Activated T-cell treated with anti-CD3 and anti-CD28 coated beads for 4 hours (primary cell): ENCODE data around the gene TMEM132D.

Experiments
- DNase-seq: peaks from one replicate; pipeline ENCODE4 v3.0.0-alpha.2; 2020

TMEM132D gene

DNA sequence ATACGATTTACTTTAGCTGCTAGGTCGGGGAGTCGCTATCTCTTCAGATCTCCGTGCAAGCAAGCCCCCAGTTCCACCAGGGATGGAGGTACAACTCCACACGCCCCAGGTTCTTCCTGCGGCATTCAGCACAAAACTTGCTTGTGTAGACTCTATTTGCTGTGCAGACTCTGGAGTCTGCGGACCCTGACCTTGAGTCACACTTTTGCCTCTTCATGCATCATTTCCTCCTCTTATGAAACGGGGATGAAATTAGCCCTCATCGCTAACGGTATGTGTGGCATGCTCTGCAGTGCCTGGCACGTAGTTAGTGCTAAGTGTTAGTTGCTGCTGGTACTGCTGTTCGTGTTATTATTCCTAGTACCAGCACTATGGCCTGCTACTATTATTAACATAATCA is 84.4 kb downstream of the TMEM132D start:
- no peak for DNase-seq

DNA sequence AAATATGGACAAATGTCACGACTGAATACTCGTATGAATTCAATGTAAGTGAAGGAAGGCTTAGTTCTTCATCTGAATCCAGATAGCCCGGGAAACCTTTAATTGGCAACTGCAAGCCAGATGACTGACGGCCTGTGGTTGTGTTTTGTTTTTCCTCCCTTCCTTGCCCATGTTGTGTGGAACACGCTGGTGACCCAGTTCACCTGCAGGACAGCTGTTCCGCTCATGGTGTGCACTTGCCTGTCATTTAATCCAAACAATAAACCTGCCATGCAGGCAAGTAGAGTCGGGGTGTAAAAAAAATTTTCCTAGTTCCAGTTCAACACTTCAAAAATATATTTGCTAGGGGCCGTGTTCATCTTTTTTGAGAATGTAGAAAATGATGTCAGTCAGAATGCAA is 88.0 kb downstream of the TMEM132D start:
- DNase-seq, result no peak

DNA sequence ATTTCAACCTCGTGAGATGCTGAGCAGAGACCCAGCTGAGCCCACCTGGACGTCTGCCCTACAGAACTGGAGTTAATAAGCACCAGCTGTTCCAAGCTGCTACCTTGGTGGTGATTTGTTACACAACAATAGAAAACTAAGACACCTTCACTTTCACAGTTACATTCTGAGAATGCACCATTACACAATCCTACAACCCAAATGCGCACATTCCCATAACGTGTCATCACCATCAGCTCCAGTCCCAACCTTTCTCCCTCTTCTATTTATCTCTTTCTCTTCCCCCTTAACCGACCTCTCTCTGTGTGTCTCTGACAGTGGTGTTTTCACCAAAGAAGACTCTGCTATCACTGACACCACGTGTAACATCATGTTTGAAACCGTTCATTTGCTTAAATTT is 91.9 kb downstream of the TMEM132D start:
- no peak for DNase-seq

DNA sequence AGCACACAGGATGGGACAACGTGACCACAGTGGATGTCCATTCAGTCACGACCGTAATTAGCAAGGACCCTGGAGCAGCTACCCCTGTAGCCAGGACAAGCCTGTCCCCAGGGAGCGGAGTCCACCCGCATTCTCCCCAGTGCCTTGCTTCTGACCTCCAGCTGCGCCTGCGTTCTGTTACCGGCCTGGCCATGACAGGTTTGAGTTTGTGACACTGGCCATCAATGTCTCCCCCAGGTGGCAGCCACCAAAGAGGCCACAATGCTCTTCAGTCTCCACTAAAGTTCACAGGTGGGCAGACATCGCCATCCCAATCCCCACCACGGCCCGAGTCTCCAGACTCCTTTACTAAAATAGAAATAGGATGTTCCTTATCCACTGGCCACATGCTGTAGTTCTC is 96.7 kb downstream of the TMEM132D start:
- DNase-seq, result no peak

DNA sequence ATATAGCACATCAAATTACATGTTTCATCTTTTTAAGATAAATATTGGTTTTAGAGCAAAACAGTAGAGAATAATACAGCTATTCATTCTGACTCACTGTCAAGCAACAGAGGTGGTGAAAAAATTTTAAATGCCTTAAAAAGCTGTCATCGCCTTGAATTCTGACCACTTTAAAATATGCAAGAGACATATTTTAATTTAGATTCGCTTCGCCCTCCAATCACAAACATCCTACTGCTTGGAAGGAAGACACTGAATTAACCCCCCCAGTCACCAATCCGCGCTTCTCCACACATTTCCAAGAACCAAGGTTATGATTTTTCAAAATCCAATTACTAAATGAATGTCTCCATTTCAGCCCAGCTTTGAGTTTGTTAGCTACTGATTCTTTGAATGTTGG is 112.4 kb downstream of the TMEM132D start:
- DNase-seq, result no peak

DNA sequence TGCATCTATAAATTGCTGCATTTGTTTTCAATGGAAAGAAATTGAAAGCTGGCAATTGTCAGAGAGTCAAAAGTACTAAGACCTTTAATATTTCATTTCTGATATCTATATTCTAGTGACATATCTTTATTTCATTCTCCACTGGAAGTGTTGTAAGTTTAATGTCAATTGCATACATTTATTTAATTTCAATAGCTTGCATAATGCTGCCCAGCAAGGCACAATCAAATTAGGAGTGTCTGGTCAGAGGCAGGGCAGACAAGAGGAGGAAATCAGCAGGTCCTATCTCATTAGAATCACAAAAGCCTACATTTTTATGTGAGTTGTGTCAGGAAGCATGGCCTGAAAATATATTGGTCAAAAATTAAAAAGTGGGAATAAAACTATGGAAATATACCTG is 112.9 kb downstream of the TMEM132D start:
- no peak for DNase-seq

DNA sequence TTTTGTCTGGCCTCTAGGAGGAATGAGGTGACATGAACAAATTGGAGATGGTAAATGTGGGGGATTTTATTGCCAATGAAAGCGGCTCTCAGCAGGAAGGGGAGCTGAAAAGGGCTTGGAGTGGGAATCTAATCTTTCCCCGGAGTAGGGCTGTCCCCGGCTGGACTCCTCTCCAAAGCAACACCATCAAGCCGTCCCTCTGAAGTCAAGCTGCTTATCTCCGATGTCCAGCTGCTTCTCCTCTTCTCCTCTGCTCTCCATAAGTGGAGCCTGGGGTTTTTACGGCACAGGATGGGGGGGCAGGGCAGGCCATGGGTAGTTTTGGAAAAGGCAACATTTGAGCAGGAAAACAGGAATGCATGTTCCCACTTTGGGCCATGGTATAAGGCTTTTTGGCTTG is 113.5 kb downstream of the TMEM132D start:
- no peak for DNase-seq

DNA sequence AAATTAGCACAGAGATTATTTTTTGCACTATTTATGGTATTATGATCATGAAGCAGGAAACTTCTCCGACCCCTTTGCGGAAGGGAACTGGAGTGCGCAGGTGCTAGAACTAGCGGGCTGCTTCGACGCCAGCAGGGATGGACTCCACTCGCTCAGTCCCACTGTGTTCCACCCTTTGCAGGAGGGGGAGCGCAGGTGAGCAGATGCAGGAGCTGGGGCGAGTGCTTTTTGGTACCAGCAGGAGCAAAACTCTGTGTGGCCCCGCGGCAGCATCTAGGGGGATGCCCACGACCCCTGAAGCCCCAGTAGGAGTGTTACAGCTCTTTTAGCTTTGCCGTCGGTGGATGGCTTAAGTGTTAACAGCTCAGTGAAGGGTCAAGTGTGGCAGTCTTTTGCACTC is 113.9 kb downstream of the TMEM132D start:
- no peak for DNase-seq

DNA sequence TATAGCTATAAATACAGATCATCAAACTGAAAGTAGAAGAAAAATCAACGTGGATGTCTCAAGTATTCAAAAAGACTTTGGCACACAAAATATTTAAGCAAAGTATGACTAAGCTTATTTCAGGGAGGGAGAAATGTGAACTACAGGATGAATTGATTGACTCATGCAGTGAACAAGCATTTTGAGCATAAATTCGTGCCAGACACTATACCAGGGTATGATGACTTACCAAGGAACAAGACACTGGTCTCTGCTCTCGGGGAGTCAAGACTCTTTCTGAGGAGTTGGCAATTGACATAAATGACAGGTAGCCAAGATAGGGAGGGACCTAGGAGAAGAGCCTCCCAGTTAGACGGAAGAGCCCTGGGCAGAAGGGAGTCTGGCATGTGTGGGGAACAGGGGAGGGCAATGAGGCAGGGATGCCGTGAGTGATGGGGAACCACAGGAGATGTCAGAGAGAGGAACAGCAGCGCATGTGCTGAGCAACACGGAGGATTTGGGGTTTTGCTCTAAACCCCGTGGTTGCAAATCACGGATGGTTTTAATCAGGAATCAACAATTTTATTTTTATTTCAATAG is 115.2 kb downstream of the TMEM132D start:
- DNase-seq, result no peak

DNA sequence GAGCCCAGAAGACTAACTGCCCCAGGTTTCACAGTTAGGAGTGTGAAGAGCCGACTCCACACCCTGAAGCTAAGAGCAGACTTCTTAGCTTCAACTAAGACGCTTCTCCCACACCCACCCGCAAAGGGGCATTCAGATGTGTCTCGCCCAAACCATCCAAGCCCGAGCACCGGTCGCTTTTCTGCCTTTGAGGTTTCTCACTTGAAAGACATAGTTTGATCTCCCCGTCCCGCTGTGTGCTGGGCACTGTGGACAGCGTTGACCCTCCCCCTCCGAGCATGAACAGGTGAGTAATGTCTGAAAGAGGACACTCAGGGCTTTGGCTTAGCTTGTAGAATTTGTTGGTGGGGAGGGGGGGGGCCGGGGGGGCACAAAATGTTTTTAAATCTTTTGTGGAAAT is 123.8 kb downstream of the TMEM132D start:
- DNase-seq, result no peak

DNA sequence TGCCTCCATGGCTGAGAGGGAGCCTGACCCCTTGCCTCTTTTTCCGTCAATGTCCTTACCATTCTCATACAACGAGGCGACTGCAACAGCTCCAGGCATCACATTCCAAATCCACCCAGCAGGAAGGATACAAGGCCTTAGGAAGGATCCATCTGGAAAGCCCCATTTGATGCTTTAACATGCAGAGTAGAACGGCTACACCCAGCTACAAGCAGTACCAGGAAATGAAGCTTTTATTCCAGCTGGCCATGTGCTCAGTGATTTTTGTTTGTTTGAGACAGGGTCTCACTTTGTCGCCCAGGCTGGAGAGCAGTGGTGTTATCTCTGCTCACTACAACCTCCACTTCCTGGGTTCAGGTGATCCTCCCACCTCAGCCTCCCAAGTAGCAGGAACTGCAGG is 124.8 kb downstream of the TMEM132D start:
- no peak for DNase-seq

DNA sequence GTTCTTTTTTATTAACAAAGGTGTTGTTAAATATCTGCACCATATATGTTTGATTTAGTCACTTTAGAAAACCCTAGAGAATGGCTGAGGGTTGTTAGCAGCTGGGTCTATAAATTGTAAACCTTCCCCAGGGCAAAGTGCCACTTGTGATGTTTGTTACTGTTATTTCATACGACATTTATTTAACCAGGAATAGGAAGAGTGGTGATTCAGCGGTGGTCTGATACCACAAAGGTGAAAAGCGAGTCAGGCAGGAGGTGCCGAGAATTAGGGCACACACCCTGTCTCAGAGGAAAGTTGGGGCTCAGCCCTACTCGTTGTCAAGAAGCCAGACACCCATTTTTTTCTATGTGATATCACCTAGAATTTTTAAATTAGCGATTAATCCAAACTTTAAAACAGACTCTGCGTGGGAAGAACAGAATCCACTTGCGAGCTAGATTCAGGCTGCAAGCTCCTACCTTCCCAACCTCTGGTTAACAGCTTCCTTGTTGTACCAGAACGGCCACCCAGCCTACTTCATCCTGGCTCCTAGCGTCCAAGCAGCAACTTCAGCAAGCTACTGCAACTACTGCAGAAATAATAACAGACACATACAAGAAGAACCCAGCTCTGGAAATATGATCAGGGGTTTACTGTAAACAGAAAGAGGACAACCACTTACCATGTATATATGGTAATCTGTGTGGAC is 126.7 kb downstream of the TMEM132D start:
- no peak for DNase-seq

DNA sequence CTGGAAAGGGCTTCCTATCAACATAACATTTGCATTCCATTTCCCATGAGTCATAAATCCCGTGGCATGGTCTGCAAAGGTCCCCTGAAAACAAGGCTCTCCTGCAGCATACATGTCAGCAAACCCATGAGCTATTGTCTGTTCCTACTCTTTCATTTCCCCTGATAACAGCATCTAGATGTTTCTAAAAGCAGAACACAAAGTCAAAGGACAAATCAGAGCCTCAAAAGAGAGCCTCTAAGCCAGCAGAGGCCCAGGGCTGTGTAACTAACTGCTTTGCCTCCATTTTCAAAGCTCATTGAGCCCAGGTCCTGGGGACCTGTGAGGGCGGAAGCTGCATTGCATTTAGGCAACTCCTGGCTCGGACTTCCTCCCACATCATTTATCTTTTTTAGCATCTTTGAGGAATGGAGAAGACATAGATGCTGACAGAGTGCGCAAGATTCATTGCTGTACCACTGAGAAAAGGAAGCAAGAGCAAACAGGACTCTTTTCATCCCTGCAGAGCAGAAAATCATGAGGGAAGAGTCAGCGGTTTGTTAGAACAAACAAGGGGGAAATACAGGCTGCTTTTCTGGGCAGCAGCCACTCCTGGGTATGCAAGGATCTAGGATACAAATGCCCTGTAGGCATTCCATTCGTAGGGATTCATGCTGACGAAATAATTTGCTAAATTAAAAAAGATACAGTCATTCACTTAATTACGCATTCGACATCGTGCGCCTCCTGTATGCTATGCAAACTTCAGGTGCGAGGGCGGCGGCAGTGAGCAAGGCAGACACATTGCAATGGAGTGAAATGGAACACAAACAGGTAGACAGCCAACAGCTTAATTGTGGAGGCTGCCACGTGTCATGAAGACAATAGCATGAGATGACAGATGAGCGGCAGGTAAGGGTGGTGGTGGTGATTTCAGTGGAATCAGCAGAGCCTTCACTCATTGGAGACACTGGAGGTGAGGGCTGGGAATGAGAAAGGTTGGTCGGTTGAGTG is 131.0 kb downstream of the TMEM132D start:
- no peak for DNase-seq

DNA sequence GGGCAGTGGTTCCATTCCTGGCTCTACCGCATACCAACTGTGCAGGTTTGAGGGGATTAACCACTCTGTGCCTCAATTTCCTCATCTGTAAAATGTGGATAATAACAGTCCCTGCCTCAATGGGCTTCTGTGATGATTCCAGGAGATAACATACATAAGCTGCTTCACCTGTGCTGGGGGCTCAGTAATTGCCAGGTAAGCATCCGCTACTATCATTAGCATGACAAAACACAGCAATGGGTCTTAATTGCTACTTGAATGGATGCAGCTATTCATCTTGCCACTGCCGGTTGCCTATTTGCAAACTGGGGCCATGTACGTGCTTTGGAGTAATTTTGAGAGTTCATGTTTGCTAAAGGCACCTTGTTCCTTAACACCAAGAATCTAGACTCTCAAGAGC is 132.6 kb downstream of the TMEM132D start:
- DNase-seq, result no peak

DNA sequence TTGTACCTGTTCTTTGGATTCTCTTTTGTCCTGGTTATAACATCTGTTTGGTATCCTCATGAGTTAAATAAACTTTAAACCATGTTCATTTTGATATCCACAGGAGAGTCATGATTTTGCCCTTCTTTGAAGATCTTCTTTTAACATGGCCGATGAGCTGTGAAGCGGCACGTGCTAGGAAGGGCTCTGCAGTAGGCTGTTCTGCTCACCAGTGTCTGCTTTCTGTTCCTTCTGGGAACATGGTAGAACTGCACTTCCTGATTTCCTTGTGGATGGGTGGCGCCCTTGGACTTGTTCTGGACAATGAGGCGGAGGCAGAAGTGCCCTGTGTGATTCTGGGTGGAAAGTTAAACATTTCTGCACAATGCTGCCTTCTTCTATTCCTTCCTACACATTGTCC is 138.1 kb downstream of the TMEM132D start:
- DNase-seq, result no peak

DNA sequence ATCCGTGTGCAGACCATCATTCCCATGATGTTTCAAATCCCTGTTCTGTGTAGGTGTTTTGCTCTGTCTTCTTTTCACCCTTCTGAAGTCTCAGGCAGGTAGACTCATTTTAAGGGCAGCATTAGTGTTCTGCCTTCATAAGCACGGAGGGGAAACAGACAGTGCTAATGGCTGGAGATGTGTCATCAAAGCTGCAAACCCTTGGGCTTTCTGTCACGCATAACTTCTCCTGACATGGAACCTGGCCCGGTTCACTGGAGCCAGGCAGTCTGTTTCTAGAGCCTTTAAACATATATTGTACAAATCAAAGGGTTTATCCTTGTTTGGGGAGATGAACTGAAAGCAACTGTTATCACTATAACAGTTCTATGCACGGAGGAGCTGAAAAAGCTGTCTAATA is 141.4 kb downstream of the TMEM132D start:
- DNase-seq, result no peak

DNA sequence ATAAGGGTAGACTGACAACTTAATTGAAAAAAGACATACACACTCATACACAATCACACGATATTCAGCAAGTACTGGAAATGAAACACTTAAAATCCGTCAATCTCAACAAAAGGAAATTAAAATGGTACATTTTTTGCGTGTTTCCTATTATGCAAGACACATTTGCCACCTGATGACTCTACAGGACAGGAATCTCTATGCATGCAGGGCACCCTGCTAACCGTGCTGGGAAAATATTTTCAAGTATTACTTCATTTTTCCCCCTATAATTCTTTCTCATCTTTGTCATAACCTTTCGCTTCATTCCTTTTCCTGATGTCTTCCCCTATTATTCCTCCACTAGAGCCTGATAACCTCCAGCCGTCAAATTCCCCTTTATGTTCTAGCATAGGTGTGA is 150.2 kb downstream of the TMEM132D start:
- DNase-seq, result no peak

DNA sequence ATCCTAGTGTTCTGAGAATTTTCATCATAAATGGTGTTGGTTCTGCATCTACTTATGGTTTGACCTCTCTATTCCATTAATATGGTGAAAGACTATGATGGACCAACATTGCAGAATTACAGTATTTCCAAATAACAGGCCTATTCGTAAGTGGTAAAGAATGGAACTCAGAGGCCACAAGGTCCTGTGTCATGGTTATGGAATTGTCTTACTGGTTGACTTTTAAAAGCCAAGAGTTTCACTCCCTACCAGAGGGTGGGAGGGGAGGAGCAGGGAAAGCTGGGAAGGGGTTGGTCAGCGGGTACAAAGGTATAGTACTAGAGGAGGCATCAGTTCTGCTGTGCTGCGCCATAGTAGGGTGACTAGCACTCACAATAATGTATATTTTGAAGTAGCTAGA is 153.4 kb downstream of the TMEM132D start:
- DNase-seq, result no peak

DNA sequence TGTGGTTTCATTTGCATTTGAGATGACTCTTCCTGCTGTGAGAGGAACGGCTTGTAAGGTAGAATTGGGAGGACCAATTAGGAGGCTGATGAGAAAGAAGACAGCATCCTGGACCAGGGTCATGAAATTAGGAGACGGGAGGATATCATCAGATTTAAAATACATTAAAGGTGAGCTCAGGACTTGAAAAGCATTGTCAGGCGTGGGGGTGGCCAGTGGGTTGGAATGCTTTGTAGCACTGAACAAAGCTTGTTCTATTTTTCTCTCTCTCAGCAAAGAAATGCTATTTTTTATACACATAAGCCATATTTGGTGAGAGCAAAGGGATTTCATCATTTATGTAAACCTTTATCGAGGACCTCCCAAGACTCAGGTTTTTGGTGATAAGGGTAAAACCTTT is 157.5 kb downstream of the TMEM132D start:
- no peak for DNase-seq

DNA sequence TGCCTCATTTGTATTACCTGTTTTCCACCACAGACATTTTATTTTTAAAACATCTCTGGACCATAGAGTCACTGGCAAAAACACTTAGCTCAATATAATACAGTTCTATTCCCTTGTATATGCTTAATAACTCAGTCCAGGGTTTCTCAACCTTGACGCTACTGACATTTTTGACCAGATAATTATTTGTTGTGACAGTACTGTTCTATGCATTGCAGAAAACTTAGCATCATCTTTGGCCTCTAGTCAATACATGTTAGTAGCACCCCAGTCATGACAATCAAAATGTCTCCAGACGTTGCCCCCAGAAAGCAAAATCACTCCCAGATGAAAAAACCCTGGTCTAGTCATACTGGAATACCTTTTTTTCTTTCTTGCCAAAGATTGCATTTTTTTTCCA is 174.7 kb downstream of the TMEM132D start:
- no peak for DNase-seq

DNA sequence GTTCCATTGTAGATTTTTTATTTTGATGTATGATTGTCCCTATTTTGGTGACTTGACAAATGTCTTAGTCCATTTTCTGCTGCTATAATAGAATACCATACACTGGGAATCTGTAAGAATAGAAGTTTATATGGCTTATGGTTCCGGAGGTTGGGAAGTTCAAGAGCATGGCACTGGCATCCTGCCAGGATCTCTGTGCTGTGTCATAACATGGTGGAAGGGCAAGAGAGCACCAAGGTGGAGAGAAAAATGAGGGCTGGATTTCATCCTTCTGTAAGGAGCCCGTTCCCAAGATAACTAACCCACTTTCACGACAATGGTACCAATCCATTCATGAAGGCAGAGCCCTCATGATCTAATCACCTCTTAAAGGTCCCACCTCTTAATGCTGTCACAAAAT is 176.7 kb downstream of the TMEM132D start:
- no peak for DNase-seq

DNA sequence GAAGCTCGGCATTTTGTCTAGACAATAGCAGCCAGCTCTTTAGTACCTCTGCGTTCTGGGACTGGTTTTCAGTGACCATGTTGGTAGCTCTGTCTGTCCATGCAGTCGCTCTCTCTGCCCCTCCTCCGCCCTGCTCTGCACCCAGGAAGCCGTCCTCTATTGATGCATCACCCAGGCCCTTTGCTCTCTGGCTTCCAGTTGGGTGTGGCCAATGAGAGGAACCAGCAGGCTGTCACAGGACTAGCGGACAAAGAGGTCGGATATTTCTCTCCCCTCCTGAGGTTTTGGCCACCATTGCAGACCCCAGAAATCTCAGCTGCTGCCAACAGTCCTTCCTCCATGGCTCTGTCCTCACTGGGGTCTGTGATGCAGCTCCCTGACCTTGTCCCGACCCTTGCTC is 180.6 kb downstream of the TMEM132D start:
- DNase-seq, result no peak

DNA sequence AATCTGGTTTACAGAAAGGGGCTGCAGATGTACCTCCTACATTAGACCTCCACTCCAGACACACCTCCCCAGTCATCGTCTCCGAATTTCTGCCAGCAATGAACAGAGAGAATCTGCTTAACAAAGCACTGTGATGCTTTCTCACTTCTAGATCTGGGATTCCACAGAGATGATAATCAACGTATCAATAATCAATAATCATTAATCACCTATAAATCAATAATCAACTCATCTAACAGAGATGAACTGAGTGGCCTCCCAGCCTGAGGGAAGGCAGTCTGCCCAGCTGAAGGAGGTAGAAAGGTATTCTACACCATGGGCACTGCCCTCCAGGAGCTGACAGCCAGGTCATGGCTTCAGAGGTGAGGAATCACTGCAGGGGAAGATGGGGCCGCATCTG is 183.2 kb downstream of the TMEM132D start:
- no peak for DNase-seq

DNA sequence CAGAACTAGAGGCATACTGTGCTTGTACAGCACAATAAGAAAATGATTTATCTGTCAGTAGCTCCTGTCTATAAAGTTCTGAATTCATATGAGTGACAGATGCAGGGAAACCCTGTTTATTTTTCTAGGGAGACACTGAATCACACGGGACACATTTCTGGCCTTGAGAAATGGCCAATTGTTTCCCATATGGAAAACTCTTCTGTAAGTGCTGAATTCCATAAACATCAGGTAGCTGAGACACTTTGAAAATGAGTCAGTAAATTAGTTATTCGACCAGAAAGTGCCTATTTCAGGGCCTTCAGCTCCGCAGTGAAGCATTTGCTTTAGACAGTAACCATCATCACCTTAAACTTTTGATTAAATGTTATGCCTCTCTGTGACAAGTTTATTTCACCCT is 184.4 kb downstream of the TMEM132D start:
- DNase-seq, result no peak
